GM12891 (cell line): Measurements from ENCODE around the gene GLIS2.

Experiments
- POLR2A ChIP-seq: IDR thresholded peaks from 2 replicates; pipeline ENCODE4 v1.6.1; 2011; ENCODE audit warnings: low read depth, low read length, control low read depth
- POLR2AphosphoS5 ChIP-seq: IDR thresholded peaks from 2 replicates; pipeline ENCODE4 v1.6.1; 2011; ENCODE audit warnings: low read depth, low read length, control low read depth
- TAF1 ChIP-seq: IDR thresholded peaks from 2 replicates; pipeline ENCODE4 v1.6.1; 2011; ENCODE audit warnings: low read depth, low read length, control low read depth

DNA sequence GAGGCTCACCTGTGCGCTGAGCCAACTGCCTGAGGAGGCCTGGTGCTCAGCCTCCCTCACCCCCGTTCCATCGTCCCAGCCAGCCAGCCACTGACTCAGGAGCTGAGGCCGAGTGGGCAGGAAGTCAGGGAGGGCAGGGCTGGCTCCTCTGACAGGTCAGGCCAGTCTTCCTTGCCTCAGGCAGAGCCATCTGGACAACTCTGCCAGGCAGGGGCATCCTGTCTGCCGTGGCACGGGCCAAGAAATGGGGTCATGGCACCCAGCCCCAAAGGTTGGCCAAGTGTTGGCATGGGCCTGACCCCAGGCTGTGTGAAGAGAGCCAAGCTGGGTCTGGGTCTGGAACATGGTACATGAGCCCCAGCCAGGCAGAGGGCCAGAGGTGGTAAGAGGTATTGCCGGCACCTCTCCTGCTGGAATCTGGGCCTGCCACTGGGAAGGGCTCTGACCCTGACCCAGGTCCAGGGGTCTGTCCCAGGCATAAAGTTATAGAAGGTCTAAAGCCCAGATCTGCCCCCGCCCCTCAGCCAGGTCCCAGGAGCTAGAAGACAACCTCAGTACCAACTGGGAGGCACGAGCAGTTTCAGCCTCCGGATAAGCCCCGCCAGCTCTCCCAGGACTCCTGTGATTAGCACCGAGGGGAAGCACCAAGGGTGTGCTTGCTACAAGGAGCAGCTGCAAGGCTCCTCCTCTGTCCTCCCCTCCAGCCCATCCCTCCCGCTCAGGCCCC, 53.3 kb downstream of the GLIS2 start:
- TF ChIP-seq POLR2AphosphoS5 (no peak), POLR2A (no peak), TAF1 (no peak)
